Pancreas (tissue), 10 donors: ENCODE results near the gene DPF3. TPM values are rescaled to one million over a fixed set of nuclear protein-coding genes. Genes with fewer than 3 reads are reported as not detected.

Experiments
- ATAC-seq, 4 donors: fragments of 200-7000 bp; cut with Tn5 transposase; one replicate each; pipeline versions ENCODE4 v1.8.0 to v1.9.1; 2020; ENCODE audit warnings: mild to moderate bottlenecking in 4 of 4, moderate library complexity in 4 of 4
- DNase-seq, 6 donors: peaks; one replicate each; pipeline ENCODE4 v3.0.0-alpha.2; 2020
- FAIRE-seq: peaks from 2 replicates; lab custom pipeline; 2012; peaks lifted over from hg19 to GRCh38; lab: Jason Lieb, UNC
- H3K27ac ChIP-seq, 4 donors: fragments of 200-600 bp; sonication (generic); 1 replicate in 3 of 4; 2 replicates in 1 of 4; pipeline versions ENCODE4 v1.5.0 to v1.8.0; 2020
- H3K27me3 ChIP-seq, 4 donors: fragments of 200-600 bp; one replicate each; pipeline ENCODE4 v1.8.0; 2021
- H3K36me3 ChIP-seq, 3 donors: fragments of 200-600 bp; sonication (generic) in 1 of 3; one replicate each; pipeline versions ENCODE4 v1.5.0 to v1.8.0; 2020 to 2021
- H3K4me1 ChIP-seq, 3 donors: fragments of 200-600 bp; one replicate each; pipeline ENCODE4 v1.8.0; 2021
- H3K4me3 ChIP-seq, 4 donors: fragments of 200-600 bp; sonication (generic) in 2 of 4; one replicate each; pipeline versions ENCODE4 v1.5.0 to v1.8.0; 2020 to 2021
- H3K9me3 ChIP-seq, 4 donors: fragments of 200-600 bp; one replicate each; pipeline ENCODE4 v1.8.0; 2021
- WGBS, 2 donors: extraction: QIAGEN DNeasy Blood & Tissue Kit; methylation state at CpG; one replicate each; pipeline ENCODE4 v1.1.7; 2013; 5-methylcytosine and 5-hydroxymethylcytosine counted together
- intact Hi-C, 3 donors: fragments of 100-400 bp; cut with DNase I; formaldehyde crosslinking; loops; one replicate each; pipeline versions ENCODE4 v1.11.1 to v1.14.2; 2022
- polyA plus RNA-seq, 2 donors: library from polyadenylated mRNA; stranded (reverse); fragments of 200-250 nt; gene quantifications; one replicate each; pipeline ENCODE4 v1.2.3, GENCODE V29; 2013
- total RNA-seq, 6 donors: library from RNA; stranded (reverse); fragmentation: NEBNext Ultra II Directional in 4 of 6; extraction: Animal tissue kit (Norgen Biotek cat#: 25700) in 4 of 6; gene quantifications; one replicate each; pipeline versions ENCODE4 v1.2.1 to v1.2.4, GENCODE V29; 2021 to 2023
- TF ChIP-seq, protein P1 (sequence below), 4 donors: fragments of 200-600 bp; sonication (generic) in 3 of 4; IDR thresholded peaks; one replicate each; pipeline versions ENCODE4 v1.5.0 to v1.8.0; 2021; ENCODE audit warnings: antibody characterized with exemption in 4 of 4
- donor health status: healthy with polysubstance abuse.
- donor health status: DM: no; HTN: no; CAD: no; lungs with moderate emphysema.
- donor health status: DM: no; HTN: no; CAD: no.
- donor health status: control.
- donor health status: control.
- donor health status: Bipolar disorder and iron deficiency.
- donor health status: DM: yes; HTN: yes; CAD: no.
- donor health status: DM: no; HTN: no; CAD: no.
- donor health status: DM: no; HTN: no; CAD: no.
- donor health status: DM: yes; HTN: yes; CAD: no.

DPF3 gene
- total and polyA plus RNA-seq, 8 donors: 0.14 to 1.3 (median 0.86) TPM

DNA sequence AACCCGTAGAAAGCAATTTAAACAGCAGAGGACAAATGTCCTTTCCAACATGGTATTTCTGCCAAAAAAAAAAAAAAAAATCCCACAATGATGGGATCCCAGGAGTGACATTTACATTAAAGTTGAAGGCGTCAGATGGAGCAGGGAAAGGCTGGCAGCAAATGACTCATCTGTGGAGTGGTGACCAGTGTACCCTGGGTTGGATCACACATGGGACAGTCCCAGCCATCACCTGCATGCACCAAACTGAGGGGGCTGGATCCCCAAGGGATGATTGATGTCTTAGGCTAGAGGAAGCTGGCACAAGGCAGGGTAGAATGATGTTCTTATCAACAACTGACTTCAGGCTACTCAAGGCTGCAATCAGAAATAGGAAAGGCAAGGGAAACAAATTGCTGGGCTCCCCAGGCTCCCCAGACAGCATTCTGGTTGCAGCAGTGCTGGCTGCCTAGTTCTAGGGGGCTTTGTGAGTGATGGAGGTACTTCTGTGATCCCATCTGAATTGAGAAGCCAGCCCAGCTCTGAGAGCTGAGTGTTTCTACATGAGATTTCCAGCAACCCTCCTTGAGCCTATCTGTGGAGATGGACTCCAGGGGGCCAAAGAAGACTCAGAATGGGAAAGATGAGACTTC lies 117.9 kb downstream of the DPF3 start:
- H3K9me3 ChIP-seq: no peaks in the 10 kb centered on the region
- H3K27me3 ChIP-seq: no peaks in the 10 kb centered on the region
- H3K4me1 ChIP-seq: no peaks in the 10 kb centered on the region
- TF ChIP-seq, protein P1, sequence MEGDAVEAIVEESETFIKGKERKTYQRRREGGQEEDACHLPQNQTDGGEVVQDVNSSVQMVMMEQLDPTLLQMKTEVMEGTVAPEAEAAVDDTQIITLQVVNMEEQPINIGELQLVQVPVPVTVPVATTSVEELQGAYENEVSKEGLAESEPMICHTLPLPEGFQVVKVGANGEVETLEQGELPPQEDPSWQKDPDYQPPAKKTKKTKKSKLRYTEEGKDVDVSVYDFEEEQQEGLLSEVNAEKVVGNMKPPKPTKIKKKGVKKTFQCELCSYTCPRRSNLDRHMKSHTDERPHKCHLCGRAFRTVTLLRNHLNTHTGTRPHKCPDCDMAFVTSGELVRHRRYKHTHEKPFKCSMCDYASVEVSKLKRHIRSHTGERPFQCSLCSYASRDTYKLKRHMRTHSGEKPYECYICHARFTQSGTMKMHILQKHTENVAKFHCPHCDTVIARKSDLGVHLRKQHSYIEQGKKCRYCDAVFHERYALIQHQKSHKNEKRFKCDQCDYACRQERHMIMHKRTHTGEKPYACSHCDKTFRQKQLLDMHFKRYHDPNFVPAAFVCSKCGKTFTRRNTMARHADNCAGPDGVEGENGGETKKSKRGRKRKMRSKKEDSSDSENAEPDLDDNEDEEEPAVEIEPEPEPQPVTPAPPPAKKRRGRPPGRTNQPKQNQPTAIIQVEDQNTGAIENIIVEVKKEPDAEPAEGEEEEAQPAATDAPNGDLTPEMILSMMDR (IDR thresholded peaks at IDR 0.05): no peak
- H3K27ac ChIP-seq: no peak overlapping the region
- H3K36me3 ChIP-seq: no peaks in the 10 kb centered on the region
- FAIRE-seq: no peak
- DNase-seq: no peak
- intact Hi-C loops: no loop called here
- 63 to 64% methylated on average over 2 of the region's 2 CpGs for WGBS, 2 donors
- ATAC-seq: peak in 1 of 4 donors; percentile 39
- H3K4me3 ChIP-seq: no peak overlapping the region

DNA sequence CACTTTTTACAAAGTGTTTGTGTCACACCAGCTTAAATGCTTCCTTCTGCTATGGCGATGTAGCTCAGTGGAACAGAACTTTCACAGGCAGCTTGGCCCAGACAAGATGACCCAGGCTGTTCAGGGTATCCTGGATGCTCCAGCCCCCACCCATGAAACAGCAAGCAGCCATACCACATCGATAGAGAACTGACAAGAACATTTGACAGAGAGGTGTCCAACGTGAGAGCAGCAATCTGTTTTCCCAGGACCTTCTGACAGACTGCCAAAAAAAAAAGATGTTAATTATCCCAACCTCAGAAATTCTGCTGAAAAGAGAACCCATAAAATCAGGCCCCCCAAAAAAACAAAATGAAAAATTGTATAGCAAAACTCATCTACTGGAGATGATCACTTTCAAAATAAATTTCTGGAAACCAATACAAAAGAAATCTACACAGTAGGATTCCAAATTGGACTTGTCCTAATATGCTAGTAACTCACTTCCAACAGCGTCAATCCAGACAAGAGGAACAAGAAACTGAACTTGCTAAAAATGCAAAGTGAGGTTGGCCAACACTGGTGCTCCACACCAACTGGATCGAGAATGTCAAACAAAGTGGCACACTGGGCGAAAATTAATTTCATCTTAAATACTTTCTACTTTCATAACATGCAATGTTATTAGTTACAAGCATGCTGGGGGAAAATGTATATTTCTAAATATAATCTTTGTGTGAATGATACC lies 118.8 kb downstream of the DPF3 start:
- intact Hi-C loops: no loop called here

GRCh38 chr14:72774141-72774540 lies 119.8 kb downstream of the DPF3 start:
- Histone ChIP-seq H3K27ac (no peak overlapping the region), H3K36me3 (no peaks in the 10 kb centered on the region), H3K9me3 (no peaks in the 10 kb centered on the region), H3K4me1 (no peaks in the 10 kb centered on the region), H3K27me3 (no peaks in the 10 kb centered on the region), H3K4me3 (no peak overlapping the region)
- DNase-seq (no peak), FAIRE-seq (no peak), ATAC-seq (no peak)
- WGBS, 2 donors: 83 to 89% methylated on average over 4 of the region's 4 CpGs
- TF ChIP-seq, protein P1 (IDR thresholded peaks at IDR 0.05): no peak
- intact Hi-C loops: no loop called here

More for the DNA sequence above, 118.8 kb downstream of the DPF3 start:
- DNase-seq (no peak), ATAC-seq (no peak), FAIRE-seq (no peak)
- Histone ChIP-seq H3K4me1 (no peaks in the 10 kb centered on the region), H3K27me3 (no peaks in the 10 kb centered on the region), H3K36me3 (no peaks in the 10 kb centered on the region), H3K27ac (no peak overlapping the region), H3K4me3 (no peak overlapping the region), H3K9me3 (no peaks in the 10 kb centered on the region)
- 65 to 68% methylated on average over 6 of the region's 6 CpGs for WGBS, 2 donors
- TF ChIP-seq, protein P1 (IDR thresholded peaks at IDR 0.05): no peak

- Histone ChIP-seq H3K36me3 (no peaks in the 10 kb centered on the region), H3K27ac (no peak overlapping the region), H3K9me3 (no peaks in the 10 kb centered on the region), H3K4me1 (no peaks in the 10 kb centered on the region), H3K27me3 (no peaks in the 10 kb centered on the region), H3K4me3 (no peak overlapping the region)
- DNase-seq: no peak
- ATAC-seq: no peak
- WGBS, 2 donors: 95 to 98% methylated on average over 11 of the region's 11 CpGs
- intact Hi-C loops: no loop called here
- no peak for FAIRE-seq
- TF ChIP-seq, protein P1 (IDR thresholded peaks at IDR 0.05): no peak
These were observed 122.3 kb downstream of the DPF3 start for GRCh38 chr14:72771561-72771960.

DNA sequence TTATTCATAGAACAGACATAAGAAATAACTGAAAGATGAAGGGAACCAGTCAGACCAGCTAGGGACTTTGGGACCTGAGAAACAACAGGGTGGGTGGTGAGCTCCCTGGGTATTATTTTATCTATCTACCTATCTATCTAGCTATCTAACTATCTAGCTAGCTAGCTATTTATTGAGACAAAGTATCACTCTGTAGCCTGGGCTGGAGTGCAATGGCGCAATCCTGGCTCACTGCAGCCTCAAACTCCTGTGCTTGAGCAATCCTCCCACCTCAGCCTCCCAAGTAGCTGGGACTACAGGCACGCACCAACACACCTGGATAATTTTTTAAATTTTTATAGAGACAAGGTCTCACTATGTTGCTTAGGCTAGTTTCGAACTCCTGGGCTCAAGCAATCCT lies 127.6 kb downstream of the DPF3 start:
- peaks cover 0 to 3% (median 0%) of the 10 kb centered on the region in 4 donors for H3K9me3 ChIP-seq
- TF ChIP-seq, protein P1 (IDR thresholded peaks at IDR 0.05): no peak
- WGBS, 2 donors: 91 to 94% methylated on average over 3 of the region's 3 CpGs

More for the DNA sequence above, 127.6 kb downstream of the DPF3 start:
- intact Hi-C loops: no loop called here
- no peak for FAIRE-seq
- Histone ChIP-seq H3K4me3 (no peak overlapping the region), H3K27ac (no peak overlapping the region), H3K27me3 (no peaks in the 10 kb centered on the region), H3K36me3 (no peaks in the 10 kb centered on the region), H3K4me1 (no peaks in the 10 kb centered on the region)
- DNase-seq: no peak
- no peak for ATAC-seq
